ENCODE measurements around the gene ODC1.

The ODC1 gene

GRCh38 chr2:10433264-10433946 lies 14.7 kb downstream of the ODC1 start:
- no peak for DNase-seq

GRCh38 chr2:10432311-10433181 lies 15.6 kb downstream of the ODC1 start:
- DNase-seq, result no peak

DNA sequence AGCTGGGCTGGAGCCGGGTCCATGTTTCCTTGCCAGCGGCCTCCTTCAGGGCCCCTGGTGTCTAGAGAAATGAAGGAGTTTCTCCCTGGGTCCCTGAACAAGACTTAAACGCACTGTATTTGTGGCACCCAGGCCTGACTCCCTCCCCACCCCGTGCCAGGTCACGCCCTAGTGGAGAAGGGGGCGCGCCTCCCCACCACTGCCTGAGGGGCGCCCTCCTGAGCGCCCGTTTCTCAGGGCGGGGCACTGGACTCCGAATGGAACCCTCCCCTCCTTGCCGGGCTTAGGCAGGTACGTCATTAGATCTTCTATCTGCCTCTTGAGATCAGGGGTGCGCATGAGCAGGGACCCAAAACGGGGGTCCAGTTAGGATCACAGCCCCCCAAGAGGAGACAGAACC lies 16.3 kb downstream of the ODC1 start:
- no peak for DNase-seq

GRCh38 chr2:10430886-10431622 lies 17.1 kb downstream of the ODC1 start:
- no peak for DNase-seq

- no peak for DNase-seq
Observed at GRCh38 chr2:10428924-10429323, 19.2 kb downstream of the ODC1 start.

DNA sequence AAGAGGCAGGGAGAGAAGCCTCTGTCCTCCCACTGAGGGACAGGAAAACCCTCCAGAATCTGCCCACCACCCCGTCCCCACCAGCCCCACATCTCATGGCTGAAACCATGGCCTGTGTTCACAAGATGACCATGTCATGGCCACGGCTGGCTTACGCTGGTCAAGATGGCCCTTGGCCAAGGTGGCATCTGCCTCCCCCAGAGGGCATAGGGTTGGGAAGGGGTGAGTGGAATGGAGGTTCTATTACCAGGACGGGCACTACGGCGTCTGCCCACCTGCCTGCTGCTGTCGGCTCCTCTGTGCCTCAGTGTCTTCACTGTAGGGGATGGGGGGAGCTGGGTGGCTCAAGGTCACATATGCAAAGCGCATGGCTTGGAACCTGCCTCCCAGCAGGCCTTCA lies 19.8 kb downstream of the ODC1 start:
- no peak for DNase-seq

DNA sequence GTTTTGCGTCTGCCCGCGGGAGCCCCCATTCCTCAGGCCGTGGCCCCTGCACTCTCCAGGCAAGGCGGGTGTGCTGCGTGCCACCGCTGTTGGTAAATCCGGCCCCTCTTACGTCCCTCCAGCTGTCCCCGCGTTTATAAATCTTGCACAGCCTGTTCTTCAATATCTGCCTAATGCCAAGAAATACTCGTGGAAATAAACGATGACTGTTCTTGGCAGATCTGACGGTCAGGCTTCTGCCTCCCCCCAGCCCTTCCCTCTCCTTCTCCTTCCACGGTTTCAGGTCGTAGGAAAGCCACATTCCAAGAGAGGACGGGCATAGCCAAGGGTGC lies 20.5 kb downstream of the ODC1 start:
- no peak for DNase-seq

DNA sequence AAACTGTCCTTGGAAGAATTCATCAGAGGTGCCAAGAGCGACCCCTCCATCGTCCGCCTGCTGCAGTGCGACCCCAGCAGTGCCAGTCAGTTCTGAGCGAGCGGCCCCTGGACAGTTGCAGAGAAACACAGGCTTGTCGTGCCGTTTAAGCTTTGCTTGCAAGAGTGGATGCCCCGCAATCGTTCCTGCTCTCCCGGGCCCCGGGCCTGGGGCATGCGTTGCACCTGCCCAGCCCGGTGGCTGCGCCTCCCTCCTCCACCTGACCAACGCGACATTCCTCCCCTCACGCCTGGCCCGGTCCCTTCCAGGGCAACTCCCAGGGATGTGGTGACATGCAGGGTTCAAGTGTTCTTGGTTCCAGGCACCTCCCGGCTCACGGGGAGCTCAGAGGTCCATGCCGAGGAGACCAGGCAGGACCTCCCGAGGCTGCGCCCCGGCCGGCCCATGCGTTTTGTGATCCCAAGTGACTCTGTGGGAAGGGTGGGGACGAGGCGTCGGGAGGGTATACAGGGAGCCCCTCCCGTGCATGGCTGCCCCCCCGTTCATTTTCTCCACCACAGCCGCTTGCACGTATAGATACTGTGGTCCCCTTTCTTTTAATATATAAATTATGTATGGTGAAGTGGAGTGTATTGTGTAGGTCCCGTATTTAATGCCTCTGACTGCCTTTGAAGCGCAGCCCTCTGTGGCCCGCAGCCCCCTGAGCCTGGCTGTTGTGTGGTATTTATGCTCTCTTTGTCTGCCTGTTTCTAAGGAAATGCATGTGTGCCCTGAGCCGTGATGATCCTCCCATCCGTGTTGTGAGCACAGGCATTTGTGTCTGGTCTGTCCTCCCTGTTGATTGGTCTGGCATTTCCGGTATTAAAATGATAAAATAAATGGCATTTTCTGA lies 21.2 kb downstream of the ODC1 start:
- DNase-seq, result no peak

GRCh38 chr2:10425699-10426098 lies 22.4 kb downstream of the ODC1 start:
- no peak for DNase-seq

GRCh38 chr2:10424916-10425505 lies 23.1 kb downstream of the ODC1 start:
- no peak for DNase-seq

DNA sequence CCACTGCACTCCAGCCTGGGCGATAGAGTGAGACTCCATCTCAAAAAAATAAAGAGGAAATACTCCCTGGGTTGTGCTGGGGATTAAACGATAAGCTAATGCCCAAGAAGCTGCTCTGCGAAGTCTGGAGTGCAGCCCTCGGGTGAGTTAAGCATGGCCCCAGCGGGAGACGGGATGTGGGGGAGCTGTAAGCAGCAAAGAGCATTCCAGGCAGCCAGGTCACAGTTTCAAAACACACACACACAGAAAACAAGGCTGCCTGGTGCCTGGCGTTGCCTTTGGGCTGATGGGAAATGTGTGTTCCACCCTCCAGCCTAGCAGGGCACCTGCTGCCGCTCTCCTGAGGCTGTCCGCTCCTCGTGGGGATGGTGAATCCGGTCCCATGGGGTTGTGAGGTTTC lies 24.1 kb downstream of the ODC1 start:
- DNase-seq, result no peak

DNA sequence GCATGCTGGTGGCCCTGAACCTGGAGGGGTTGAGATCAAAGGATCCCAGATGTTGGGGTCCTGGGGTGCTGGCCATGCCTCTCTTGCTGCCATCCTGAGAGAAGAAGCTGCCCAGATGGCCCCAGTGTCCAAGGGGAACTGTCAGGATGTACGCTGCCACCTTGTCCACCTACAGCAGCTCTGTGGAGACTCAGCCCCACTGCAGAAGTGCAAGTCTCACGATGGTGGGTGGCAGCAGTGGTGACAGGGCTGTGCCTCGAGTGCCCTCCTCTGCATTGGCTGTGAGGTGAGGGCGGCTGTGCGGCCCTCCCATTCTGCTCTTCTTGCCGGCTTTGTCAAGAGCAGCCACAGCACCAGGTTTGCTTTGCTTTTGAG lies 24.7 kb downstream of the ODC1 start:
- DNase-seq, result no peak

GRCh38 chr2:10422732-10423399 lies 25.3 kb downstream of the ODC1 start:
- no peak for DNase-seq

- DNase-seq, result no peak
Observed at GRCh38 chr2:10422251-10422650, 25.9 kb downstream of the ODC1 start.

GRCh38 chr2:10419553-10420257 lies 28.4 kb downstream of the ODC1 start:
- no peak for DNase-seq

- DNase-seq, result no peak
Observed at GRCh38 chr2:10417551-10418335, 30.4 kb downstream of the ODC1 start.

- no peak for DNase-seq
Observed at GRCh38 chr2:10415640-10416039, 32.5 kb downstream of the ODC1 start.

DNA sequence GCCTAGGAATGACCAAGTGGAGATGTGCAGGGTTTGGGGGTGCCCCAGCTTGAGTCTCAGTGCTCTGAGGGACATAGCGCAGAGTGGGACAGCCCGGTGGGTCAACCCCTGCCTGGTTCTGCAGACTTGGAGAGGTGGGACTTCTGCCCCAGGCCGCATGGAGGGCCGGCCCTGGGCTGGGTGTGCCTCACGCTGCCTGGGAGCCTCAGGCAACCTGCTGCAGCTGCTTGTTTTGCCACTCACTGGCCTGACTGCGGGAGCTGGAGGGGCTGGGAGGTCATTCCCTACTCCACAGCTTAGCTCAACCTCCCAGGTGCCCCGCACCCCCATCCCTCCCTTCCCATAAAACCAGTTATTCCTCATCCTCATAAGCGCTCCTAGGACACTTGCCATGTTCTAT lies 33.1 kb downstream of the ODC1 start:
- no peak for DNase-seq

GRCh38 chr2:10414591-10414990 lies 33.5 kb downstream of the ODC1 start:
- DNase-seq, result no peak

DNA sequence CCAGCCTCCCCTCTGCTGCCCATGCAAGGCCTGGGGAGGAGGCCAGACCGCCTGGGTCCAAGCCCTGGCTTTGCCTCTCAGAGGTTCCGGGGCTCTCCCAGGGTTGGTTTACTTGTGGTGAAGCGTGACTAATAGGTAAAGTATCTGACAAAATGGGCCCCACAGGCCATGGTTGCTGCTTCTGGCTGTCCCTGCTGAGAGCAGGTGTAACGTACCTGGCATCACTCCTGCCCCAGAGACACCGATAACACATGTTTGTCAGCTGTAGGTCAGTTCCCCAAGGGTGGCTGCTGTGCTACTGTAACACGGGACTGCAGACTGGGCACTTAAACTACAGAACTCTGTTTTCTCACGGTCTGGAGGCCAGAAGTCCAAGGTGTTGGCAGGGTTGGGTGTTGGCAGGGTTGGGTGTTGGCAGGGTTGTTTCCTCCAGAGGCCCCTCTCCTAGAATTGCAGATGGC lies 34.1 kb downstream of the ODC1 start:
- no peak for DNase-seq
